ENCODE measurements around the gene AUTS2. TPM values are rescaled to one million over a fixed set of nuclear protein-coding genes. Genes with fewer than 3 reads are reported as not detected.
A peak's percentile ranks its signal among the peaks of the same experiment; 100 is the strongest.

AUTS2 gene
- polyA plus RNA-seq, 1 donor from 2014 or later = 97.3 TPM

- TF ChIP-seq MXI1 (conservative IDR thresholded peaks at IDR 0.05; ENCODE audit: poor library complexity, severe bottlenecking) = no peak
- TF ChIP-seq SMC3 (conservative IDR thresholded peaks at IDR 0.05; ENCODE audit: poor library complexity) = no peak
- no peak for TF ChIP-seq REST (IDR thresholded peaks at IDR 0.05; ENCODE audit: borderline replicate concordance)
- TF ChIP-seq EP300 (conservative IDR thresholded peaks at IDR 0.05; ENCODE audit: poor library complexity, severe bottlenecking) = no peak
- TF ChIP-seq POLR2AphosphoS5 (IDR thresholded peaks at IDR 0.05) = no peak
- TF ChIP-seq TAF1 (IDR thresholded peaks at IDR 0.05; ENCODE audit: low read depth) = no peak
- no peak for TF ChIP-seq EZH2 (IDR thresholded peaks at IDR 0.05; ENCODE audit: borderline replicate concordance, insufficient read depth, low read length, poor library complexity, severe bottlenecking)
- TF ChIP-seq RAD21 (conservative IDR thresholded peaks at IDR 0.05) = no peak
- no peak for TF ChIP-seq CTCF (IDR thresholded peaks at IDR 0.05; ENCODE audit: poor library complexity, severe bottlenecking)
- H3K27ac ChIP-seq (ENCODE audit: low read length) = no peak overlapping the region
Observed at GRCh38 chr7:69789563-69789962, 191.3 kb downstream of the AUTS2 start.

GRCh38 chr7:69790977-69791724 is 192.9 kb downstream of the AUTS2 start:
- Histone ChIP-seq H3K9me2 (ENCODE audit: insufficient read depth, low read length) (no peaks in the 10 kb centered on the region), H2AFZ (ENCODE audit: low read depth, low read length) (no peak overlapping the region), H3K9me3 (ENCODE audit: low read length) (no peaks in the 10 kb centered on the region), H3K27ac (ENCODE audit: low read length) (peak overlapping the region; percentile 28), H3K36me3 (ENCODE audit: insufficient read depth, low read length) (no peaks in the 10 kb centered on the region), H3K9ac (ENCODE audit: low read length) (no peak overlapping the region), H3K27me3 (ENCODE audit: insufficient read depth, low read depth, low read length) (no peaks in the 10 kb centered on the region), H3K4me3 (ENCODE audit: low read length) (no peak overlapping the region), H3F3A (ENCODE audit: insufficient read depth, low read length, poor library complexity, severe bottlenecking) (peaks cover 4% of the 10 kb centered on the region), H3K79me2 (replicated peaks; ENCODE audit: insufficient read depth, low read length) (peaks cover 46% of the 10 kb centered on the region), H4K20me1 (ENCODE audit: insufficient read depth) (peaks cover 4% of the 10 kb centered on the region), H3K4me2 (ENCODE audit: low read length) (no peak overlapping the region)
- TF ChIP-seq POLR2AphosphoS5 (IDR thresholded peaks at IDR 0.05) = no peak
- TF ChIP-seq TAF1 (IDR thresholded peaks at IDR 0.05; ENCODE audit: low read depth) = no peak
- TF ChIP-seq RAD21 (conservative IDR thresholded peaks at IDR 0.05) = no peak
- TF ChIP-seq SMC3 (conservative IDR thresholded peaks at IDR 0.05; ENCODE audit: poor library complexity) = no peak
- no peak for TF ChIP-seq MXI1 (conservative IDR thresholded peaks at IDR 0.05; ENCODE audit: poor library complexity, severe bottlenecking)
- no peak for TF ChIP-seq CTCF (IDR thresholded peaks at IDR 0.05; ENCODE audit: poor library complexity, severe bottlenecking)
- TF ChIP-seq EP300 (conservative IDR thresholded peaks at IDR 0.05; ENCODE audit: poor library complexity, severe bottlenecking) = no peak
- no peak for TF ChIP-seq REST (IDR thresholded peaks at IDR 0.05; ENCODE audit: borderline replicate concordance)
- TF ChIP-seq EZH2 (IDR thresholded peaks at IDR 0.05; ENCODE audit: borderline replicate concordance, insufficient read depth, low read length, poor library complexity, severe bottlenecking) = no peak

More at GRCh38 chr7:69789563-69789962, 191.3 kb downstream of the AUTS2 start:
- H3K4me2 ChIP-seq (ENCODE audit: low read length) = no peak overlapping the region
- no peaks in the 10 kb centered on the region for H3K9me3 ChIP-seq (ENCODE audit: low read length)
- H3K4me3 ChIP-seq (ENCODE audit: low read length) = no peak overlapping the region
- peaks cover 4% of the 10 kb centered on the region for H4K20me1 ChIP-seq (ENCODE audit: insufficient read depth)
- peaks cover 39% of the 10 kb centered on the region for H3K79me2 ChIP-seq (replicated peaks; ENCODE audit: insufficient read depth, low read length)
- no peak overlapping the region for H2AFZ ChIP-seq (ENCODE audit: low read depth, low read length)
- no peaks in the 10 kb centered on the region for H3K9me2 ChIP-seq (ENCODE audit: insufficient read depth, low read length)
- H3F3A ChIP-seq (ENCODE audit: insufficient read depth, low read length, poor library complexity, severe bottlenecking) = peaks cover 4% of the 10 kb centered on the region
- no peak overlapping the region for H3K9ac ChIP-seq (ENCODE audit: low read length)
- no peaks in the 10 kb centered on the region for H3K27me3 ChIP-seq (ENCODE audit: insufficient read depth, low read depth, low read length)
- no peaks in the 10 kb centered on the region for H3K36me3 ChIP-seq (ENCODE audit: insufficient read depth, low read length)
